A673 (cell line): Measurements from ENCODE around the gene DSE.

Experiments
- CTCF ChIP-seq: fragments of 300-800, 200-600 bp; sonication (generic); conservative IDR thresholded peaks from 2 replicates; pipeline ENCODE4 v1.5.1; 2017; ENCODE audit warnings: low read depth, mild to moderate bottlenecking, antibody characterized with exemption, low read length, moderate library complexity, mixed read lengths
- EZH2 ChIP-seq: fragments of 200-600 bp; sonication (generic); IDR thresholded peaks from 2 replicates; pipeline ENCODE4 v1.6.1; 2017; ENCODE audit warnings: borderline replicate concordance, low read depth, mild to moderate bottlenecking, mixed read lengths, antibody characterized with exemption, low read length; ENCODE audit not compliant: poor library complexity, severe bottlenecking

DNA sequence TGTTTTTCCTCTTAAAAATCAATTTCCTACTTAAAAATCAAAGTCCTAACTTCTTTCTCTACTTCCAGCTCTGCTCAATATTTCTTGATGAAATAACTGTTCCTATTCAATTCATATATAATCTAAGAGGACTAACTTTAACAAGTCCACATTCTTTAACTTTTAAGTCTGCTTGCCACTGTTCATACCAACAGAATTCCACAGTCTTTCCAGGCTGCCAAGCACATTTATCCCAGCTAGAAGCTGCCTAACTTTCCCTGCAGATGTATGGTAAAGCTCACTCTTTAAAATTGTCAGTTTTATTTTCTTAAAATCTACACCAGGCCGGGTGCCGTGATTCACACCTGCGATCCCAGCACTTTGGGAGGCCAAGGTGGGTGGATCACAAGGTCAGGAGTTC, 102.0 kb downstream of the DSE start:
- TF ChIP-seq CTCF (no peak), EZH2 (no peak)
